Chondrocyte (in vitro differentiated cells): Measurements from ENCODE around the gene SESN2. TPM values are rescaled to one million over a fixed set of nuclear protein-coding genes. Genes with fewer than 3 reads are reported as not detected.

Experiments used
- total RNA-seq: library from RNA; stranded (reverse); gene quantifications from 3 replicates; pipeline ENCODE4 v1.2.1, GENCODE V29; 2021

The SESN2 gene
- total RNA-seq, 1 donor from 2014 or later: 54.7 TPM

Other genes with a start within 250 kb of the SESN2 start
- gene EYA3, start 170.9 kb upstream of the SESN2 start, total RNA-seq: 13.5 to 17.9 TPM (median 15.7 TPM) in 3 replicates
- gene PTAFR, start 82.8 kb upstream of the SESN2 start, total RNA-seq: 0.07 to 0.10 TPM in 2 of 3 replicates, not detected in the other
- 69.2 to 85.6 TPM (median 72.8 TPM) in 3 replicates for gene DNAJC8, start 26.5 kb upstream of the SESN2 start, total RNA-seq
- 125 to 175 TPM (median 137 TPM) in 3 replicates for gene ATP5IF1, start 23.4 kb upstream of the SESN2 start, total RNA-seq
- gene MED18, start 69.5 kb downstream of the SESN2 start, total RNA-seq: 10.9 to 12.2 TPM (median 11.3 TPM) in 3 replicates
- gene PHACTR4, start 110.2 kb downstream of the SESN2 start, total RNA-seq: 39.6 to 45.7 TPM (median 39.9 TPM) in 3 replicates
- gene RCC1, start 246.5 kb downstream of the SESN2 start, total RNA-seq: 18.8 to 20.5 TPM (median 20.5 TPM) in 3 replicates